H1 (cell line): Measurements from ENCODE around the gene ARHGAP22.

Source experiments
- ATF2 ChIP-seq: IDR thresholded peaks from 2 replicates; pipeline ENCODE4 v1.6.1; 2012; ENCODE audit warnings: low read length, inconsistent platforms
- CBX8 ChIP-seq: fragments of 300-800, 300-1000 bp; sonication (generic); IDR thresholded peaks from 2 replicates; pipeline ENCODE4 v1.7.1; 2016; ENCODE audit warnings: low read depth, low read length, borderline replicate concordance
- CTBP2 ChIP-seq: IDR thresholded peaks from 2 replicates; pipeline ENCODE4 v1.7.0; 2011; ENCODE audit warnings: borderline replicate concordance, mild to moderate bottlenecking, moderate library complexity, mixed read lengths, low read length; ENCODE audit not compliant: insufficient read depth, insufficient read length
- CTCF ChIP-seq, 3 experiments: IDR thresholded peaks; 1 replicate in 2 of 3; 2 replicates in 1 of 3; pipeline versions ENCODE4 v1.5.1 to v1.6.1; 2011; ENCODE audit warnings: low read length in 3 of 3, mild to moderate bottlenecking in 3 of 3, inconsistent platforms in 2 of 3, low read depth in 1 of 3, moderate library complexity in 1 of 3; ENCODE audit not compliant: insufficient read depth in 1 of 3; ENCODE audit errors: control extremely low read depth in 1 of 3
- EP300 ChIP-seq, 2 experiments: IDR thresholded peaks; 1 replicate in 1 of 2; 2 replicates in 1 of 2; pipeline ENCODE4 v1.6.1; 2011 to 2012; ENCODE audit warnings: low read depth in 2 of 2, low read length in 2 of 2, mild to moderate bottlenecking in 2 of 2, borderline replicate concordance in 1 of 2, inconsistent platforms in 1 of 2, moderate library complexity in 1 of 2
- EZH2 ChIP-seq: fragments of 200-600 bp; sonication (generic); IDR thresholded peaks from 2 replicates; pipeline ENCODE4 v1.7.1; 2012; ENCODE audit warnings: low read depth, mild to moderate bottlenecking, moderate library complexity, low read length, inconsistent platforms; ENCODE audit not compliant: severe bottlenecking
- FOSL1 ChIP-seq: IDR thresholded peaks from 2 replicates; pipeline ENCODE4 v1.6.1; 2011; ENCODE audit warnings: mild to moderate bottlenecking, low read depth, low read length, moderate library complexity; ENCODE audit not compliant: insufficient read depth
- MAX ChIP-seq: IDR thresholded peaks from 2 replicates; pipeline ENCODE4 v1.6.1; 2012; ENCODE audit warnings: inconsistent platforms
- POLR2A ChIP-seq, 2 experiments: IDR thresholded peaks; 1 replicate in 1 of 2; 2 replicates in 1 of 2; pipeline ENCODE4 v1.6.1; 2011; ENCODE audit warnings: low read depth in 2 of 2, low read length in 2 of 2, mild to moderate bottlenecking in 2 of 2; ENCODE audit errors: control extremely low read depth in 1 of 2
- YY1 ChIP-seq: IDR thresholded peaks from 2 replicates; pipeline ENCODE4 v1.6.1; 2011; ENCODE audit warnings: low read depth, mild to moderate bottlenecking, low read length

GRCh38 chr10:48469516-48470020 is 135.3 kb downstream of the ARHGAP22 start:
- TF ChIP-seq EP300 (IDR thresholded peaks at IDR 0.05; ENCODE audit: borderline replicate concordance in 1 of 2, low read depth in 2 of 2, low read length in 2 of 2) (no peak), CTCF (IDR thresholded peaks at IDR 0.05; ENCODE audit: control extremely low read depth in 1 of 3, insufficient read depth in 1 of 3, low read depth in 1 of 3, low read length in 3 of 3) (no peak), CBX8 (no peak), EZH2 (no peak), FOSL1 (no peak), CTBP2 (no peak), ATF2 (no peak), POLR2A (IDR thresholded peaks at IDR 0.05; ENCODE audit: control extremely low read depth in 1 of 2, low read depth in 2 of 2, low read length in 2 of 2) (no peak), YY1 (no peak), MAX (no peak)
